Stimulated activated CD4-positive, alpha-beta T cell treated with anti-CD3 and anti-CD28 coated beads, Interleukin-2, amount 100 ng/mL, for 24 hours (primary cell): ENCODE data around the gene C2orf92.

ENCODE experiments used
- DNase-seq, 2 donors: peaks; one replicate each; pipeline ENCODE4 v3.0.0-alpha.2; 2020

Gene C2orf92

DNA sequence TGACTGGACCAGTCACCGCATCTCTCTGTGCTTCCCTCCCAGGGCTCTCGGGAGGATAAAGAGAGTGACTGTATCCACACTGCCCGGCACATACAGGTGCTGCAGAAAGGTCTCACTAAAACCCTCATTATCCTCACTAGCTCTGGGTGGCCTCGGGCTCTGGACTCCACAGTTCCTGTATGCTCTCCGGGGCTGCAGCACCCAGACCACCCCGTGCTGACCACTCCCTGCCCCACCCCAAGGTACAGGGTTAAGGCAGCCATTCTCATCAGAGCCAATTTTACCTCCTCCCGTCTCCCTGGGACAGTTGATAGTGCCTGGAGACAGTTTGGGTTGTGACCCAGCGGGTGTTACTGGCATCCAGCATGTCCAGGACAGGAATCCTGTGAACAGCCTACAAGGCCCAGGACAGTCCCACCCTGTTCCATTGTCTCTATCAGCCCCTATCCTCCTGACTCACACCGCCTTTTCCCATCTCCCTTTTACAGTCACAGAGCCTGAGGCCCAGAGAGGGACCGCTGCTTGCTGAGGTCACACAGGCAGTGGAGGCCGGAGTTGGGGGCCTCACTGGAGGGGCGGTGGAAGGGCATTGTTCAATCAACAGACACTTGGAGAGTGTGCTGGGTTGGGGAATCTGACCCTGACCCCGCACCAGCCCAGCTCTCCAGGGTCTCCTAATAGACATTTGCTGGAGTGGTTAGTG lies 45.6 kb downstream of the C2orf92 start:
- no peak for DNase-seq

DNA sequence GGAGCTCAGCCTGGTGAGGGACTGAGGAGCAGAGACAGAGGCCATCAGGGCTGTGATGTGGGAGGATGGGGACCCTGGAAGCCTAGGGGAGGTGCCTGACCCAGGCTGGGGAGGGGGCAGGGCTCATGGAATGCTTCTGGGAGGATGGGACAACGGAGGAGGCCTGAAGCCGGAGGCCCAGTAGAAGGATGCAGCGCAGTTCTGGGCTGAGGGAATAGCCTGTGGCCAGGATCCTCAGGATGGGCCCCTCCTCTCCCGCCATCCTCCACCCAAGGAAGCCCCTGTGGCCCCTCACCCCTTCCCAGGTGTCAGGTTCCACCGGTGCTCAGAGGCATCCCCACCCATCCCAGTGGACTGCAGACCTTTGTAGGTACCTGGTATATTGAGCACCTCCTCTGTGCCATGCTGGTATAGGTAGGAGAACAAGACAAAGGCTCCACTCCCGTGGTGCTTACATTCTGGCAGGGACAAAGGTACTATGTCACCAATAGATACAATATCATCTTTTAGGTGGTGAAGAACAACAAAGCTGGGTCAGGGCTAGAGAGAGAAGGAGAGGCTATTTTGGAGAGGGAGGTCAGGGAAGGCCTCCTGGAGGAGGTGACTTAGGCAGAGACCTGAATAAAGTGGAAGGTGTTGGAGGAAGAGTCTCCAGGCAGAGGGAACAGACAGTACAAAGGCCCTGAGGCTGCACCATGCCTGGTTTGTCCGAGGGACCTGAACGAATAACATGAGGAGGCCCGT lies 46.6 kb downstream of the C2orf92 start:
- no peak for DNase-seq

DNA sequence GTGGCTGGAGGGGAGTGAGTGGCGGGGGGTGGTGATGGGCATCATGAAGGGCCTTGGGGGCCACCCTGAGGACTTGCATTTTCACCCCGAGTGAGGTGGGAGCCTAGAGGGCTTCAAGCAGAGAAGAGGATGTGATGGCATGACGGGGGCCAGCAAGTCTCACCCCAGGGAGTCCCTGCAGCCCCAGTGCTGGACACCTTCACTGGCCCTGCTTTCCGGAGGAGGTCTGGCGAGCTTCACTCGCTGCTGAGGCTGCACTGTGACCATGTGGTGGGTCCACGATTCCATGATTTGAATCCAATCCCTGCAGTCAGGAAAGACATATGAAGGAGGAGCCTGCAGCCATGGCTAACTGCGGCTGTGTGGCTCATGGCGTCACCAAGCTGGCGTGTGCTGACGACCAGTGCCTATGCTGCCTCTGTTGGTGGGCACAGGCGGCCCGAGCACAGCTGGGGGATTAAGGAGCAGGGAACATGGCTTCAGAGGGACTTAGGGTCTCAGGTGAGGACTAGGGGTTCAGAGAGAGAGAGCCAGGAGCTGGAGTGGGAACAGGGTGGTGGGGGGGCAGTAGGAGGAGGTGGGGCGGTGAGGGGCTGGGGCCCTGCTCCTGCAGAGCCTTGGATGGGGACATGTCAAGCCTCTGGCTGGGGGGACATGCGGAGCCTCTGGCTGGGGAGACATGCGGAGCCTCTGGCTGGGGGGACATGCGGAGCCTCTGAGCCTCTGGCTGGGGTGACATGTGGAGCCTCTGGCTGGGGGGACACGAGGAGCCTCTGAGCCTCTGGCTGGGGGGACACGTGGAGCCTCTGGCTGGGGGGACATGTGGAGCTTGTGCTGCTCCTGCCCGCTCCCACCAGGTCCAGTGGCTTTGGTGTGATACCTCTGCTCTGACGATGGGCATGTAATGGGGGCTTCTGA lies 47.4 kb downstream of the C2orf92 start:
- DNase-seq: no peak

DNA sequence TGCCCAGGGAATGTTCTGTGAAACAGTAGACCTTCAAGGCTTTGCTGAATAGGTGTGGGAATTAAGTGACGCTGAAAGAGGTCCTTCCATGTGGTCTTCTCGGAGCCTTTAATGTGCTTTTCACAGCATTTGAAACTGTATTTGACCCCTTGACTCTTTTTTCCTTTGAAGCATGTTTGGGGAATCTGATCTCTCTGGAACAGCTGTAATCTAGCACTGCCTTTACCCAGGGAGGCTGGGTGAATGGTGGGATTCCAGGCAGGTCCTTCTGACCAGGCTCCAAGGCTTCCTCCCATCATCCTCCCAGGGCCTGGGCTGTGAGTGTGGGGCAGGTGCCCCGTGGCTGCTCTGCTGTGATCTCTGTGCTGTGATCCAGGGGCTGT lies 48.1 kb downstream of the C2orf92 start:
- no peak for DNase-seq

DNA sequence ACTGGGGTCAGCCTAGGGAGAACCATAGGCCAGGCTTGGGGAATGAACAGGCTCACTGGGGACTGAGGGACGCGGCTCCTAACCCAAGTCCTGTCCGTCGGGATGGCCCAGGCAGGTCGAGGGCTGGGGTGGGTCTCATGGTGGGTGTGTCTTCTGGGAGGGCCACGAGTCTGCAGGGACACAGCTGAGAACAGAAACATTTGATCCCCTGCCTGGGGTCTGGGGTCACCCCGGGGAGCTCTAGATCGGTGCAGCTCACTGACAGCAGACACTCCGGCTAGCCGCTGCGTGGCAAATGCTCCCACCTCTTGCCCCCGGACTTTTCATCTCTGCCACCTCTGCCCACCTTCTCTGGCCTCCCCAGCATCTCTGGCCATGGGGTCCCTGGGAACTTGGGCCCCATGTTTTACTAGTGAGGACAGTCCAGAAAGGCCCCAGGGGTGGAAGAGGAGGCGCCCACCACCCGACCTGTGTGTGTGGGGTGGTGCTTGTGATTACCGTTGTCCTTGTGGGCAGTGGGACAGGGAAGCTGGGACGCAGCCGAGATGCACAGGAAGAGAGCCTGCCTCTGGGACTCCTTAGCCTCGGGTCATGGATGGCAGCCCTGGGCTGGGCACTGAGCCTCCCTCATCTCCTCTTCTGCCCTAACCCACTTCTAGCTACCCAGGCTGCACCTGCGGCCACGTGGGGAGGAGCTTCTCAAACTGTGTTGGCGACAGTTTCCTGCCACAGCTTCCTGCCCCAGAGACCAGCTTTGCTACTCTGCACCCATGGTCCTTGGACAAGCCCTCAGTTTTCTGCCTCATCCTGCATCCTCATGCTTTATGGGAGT lies 48.8 kb downstream of the C2orf92 start:
- DNase-seq: peak; percentile 69 to 75

DNA sequence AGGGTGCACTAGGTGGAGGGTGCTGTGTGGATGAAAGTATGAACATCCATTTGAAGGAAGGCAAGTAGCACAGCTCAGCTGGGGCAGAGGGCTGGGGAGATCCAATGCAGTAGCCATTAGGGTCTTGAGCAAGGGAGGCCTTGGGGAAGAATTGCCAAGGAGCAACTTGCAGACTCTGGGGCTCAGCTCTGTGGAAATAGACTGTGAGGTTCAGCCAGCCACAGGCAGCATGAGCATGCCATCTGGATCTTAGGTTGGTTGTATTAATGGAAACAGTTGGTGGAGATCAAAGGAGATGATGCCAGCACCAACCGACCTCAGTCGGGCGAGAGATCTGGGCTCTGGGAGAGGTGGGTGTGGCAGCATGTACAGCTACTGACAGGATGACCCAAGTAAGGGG lies 49.4 kb downstream of the C2orf92 start:
- no peak for DNase-seq

DNA sequence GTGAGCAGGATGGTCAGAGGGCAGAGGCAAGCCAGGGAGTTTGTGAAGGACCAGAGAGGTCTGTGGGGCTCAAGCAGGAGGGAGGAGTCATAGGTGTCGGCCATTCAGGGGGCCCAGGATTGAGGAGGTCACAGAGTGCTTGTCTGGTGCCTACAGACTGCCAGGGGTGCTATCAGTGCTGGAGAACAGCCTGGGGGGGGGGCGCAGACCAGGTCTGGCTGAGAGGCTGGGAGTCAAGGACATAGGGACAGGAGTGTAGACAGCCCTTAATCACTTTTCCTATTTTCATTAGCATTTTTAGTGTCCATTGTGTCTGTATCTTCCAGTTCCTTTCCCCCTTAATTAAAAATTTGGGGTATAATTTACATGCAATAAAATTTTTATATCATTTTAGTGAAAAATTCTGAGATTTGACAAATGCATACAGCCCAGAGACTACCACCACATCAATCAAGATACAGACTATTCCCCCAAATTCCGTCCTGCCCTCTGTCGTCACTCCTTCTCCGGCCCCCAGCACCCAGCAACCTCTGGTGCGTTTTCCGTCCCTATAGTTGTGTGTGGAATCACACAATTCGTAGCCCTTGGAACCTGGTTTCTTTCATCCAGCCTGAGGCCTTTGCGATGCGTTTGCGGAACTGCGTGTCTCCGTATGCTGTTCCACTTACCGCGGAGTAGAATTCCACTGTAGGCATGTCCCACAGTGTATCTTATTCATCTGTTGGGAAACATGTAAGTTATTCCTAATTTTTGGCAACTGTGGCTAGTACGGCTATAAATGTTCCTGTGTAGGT lies 50.0 kb downstream of the C2orf92 start:
- no peak for DNase-seq

DNA sequence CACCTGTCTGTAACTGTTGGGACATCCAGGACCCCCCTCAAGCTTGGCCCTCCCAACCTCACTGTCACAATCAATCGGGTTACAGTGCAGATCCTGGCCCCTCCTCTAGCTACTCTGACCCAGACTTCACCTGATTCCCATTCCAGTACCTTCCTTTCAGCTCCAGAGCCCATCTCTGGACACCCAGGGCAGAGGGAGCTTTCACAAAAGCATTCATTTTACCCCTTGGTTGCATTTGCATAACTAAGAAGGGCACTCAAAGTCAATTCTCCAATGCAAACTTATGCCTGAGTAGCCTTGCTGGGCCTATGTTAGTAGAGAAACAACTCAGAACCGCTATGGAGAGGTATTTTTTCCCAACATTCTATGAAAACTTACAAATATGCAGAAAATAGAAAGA lies 51.2 kb downstream of the C2orf92 start:
- no peak for DNase-seq

DNA sequence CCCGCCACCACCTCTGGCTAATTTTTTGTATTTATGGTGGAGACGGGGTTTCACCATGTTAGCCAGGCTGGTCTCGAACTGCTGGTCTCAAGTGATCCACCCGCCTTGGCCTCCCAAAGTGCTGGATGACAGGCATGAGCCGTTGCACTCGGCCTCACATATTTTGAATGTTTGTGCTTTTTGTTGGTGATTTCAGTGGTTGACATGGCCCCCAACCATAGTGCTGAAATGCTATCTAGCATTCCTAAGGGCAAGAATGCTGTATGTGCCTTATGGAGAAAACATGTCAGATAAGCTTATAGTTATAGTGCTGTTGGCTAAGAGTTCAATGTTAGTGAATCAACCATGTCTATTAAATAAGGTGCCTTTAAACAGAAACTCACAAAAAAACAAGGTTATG lies 52.7 kb downstream of the C2orf92 start:
- no peak for DNase-seq

DNA sequence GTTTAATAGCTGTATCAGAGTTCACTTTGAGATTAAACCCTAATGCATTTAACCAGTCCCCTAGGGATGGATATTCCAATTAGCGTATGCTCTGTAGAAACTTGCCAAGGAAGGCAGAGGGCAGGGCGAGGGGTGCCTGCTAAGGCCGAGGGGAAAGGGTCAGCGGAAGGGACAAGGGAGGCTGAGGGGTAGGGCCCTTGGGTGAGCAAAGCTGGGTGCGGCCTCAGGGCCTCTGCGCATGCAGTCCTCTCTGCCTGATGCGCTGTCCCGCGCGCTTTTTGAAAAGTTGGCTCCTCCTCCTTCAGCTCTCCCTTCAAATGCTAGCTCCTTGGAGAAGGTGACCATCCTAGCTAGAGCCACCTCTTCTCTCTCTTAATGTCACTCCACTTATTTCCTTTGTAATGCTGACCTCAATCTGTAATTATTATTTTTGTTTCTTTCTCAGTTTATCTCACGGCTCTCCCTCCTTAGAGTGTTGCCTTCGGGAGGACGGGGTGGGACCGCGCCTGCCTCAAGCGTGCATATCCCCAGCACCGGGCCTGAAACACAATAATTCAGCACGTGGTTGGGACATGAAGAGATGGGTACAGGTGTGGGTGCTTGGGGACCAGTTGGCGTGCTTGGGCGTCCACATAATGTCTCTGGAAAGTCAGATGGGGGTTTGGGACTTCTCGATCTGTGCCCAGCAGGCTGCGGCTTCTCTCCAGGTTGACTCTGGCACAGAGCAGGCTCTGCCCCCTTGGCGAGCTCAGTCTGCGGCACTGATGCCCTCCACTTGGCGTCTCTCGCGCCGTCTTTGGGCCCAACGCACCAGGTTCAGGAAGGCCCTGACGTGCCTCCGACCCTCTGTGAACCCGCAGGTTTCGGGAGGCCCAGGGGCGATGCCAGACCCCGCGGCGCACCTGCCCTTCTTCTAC lies 53.9 kb downstream of the C2orf92 start:
- DNase-seq: no peak

DNA sequence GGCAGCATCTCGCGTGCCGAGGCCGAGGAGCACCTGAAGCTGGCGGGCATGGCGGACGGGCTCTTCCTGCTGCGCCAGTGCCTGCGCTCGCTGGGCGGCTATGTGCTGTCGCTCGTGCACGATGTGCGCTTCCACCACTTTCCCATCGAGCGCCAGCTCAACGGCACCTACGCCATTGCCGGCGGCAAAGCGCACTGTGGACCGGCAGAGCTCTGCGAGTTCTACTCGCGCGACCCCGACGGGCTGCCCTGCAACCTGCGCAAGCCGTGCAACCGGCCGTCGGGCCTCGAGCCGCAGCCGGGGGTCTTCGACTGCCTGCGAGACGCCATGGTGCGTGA lies 54.5 kb downstream of the C2orf92 start:
- no peak for DNase-seq

DNA sequence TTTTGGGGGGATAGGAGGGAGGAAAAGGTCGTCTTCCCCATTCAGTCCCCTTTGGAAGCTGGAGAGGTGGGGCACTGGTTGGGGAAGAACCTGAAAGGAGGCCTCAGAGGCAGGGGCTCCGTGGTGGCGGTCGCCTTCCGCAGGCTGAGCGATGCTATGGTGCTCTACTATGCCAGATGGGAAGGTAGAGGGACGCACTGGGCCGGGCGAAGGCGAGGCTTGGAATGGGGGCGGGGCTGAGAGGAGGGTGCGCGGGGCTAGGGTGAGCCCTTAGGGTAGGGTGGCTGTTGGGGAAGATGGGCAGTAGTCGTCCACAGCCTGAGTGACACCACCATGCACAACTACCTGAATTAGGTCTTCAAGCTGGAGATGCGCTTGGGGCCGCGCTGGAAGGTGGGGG lies 55.0 kb downstream of the C2orf92 start:
- no peak for DNase-seq

DNA sequence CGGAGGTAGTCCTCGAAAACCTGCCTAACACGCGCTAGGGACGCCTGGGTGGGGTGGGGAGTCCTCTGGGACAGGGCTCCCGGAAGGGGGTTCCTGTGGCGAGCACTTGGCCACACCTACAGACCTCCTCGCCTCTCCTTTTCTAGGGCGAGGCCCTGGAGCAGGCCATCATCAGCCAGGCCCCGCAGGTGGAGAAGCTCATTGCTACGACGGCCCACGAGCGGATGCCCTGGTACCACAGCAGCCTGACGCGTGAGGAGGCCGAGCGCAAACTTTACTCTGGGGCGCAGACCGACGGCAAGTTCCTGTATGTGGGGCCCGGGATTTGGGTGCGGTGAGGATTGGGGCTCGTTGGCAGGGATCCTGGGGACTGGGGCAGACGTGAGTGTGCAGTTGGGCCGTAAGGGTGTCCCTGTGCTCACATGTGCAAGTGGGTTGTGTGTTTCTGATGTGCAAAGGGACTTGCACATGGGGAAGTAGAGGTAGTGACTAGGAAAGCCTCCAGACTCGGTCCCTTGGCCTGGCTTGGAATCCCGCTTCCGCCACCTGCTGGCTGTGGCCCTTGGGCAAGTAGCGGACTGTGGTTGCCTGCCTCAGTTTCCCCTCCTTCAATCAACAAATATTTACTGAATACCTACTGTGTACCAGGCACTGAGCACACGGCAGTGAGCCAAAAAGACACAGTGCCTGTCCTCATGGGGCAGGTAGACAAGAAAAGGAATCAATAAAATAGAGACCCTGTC lies 55.6 kb downstream of the C2orf92 start:
- no peak for DNase-seq

DNA sequence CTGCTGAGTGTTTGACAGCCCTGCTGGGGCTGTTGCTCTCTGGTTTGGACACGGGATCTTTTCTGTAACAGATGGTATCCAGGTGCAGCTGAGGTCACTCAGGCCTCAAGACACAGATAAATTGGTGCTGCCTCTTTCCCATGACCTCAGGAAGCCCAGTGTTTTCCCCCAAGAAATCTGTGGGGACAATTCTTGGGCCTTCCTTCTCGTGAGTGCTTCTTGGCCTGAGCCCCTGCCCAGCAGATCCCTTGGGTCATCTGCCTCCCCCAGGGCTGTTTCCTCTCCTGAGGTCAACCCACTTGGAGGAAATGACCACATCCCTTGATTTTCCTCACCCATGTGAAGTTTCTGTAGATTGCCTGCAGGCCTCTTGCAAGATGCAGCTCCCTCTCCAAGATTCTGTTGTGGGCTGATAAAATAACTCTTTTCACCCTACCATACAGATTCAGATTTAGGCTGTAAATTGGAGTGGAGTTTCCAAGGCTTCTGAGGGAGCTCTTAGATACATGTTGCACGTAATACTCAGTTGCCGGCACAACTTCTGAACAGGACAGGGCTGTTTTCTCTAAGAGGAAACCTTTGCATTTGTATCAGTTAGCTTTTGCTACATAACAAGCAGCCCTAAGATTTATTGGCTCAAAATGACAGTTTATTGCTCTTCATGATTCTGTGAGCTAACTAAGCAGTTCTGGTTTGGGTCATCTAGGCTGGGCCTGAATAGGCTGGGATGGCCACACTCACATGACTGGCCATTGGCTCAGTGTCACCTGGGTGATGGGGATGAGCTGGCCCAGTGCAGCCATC lies 57.0 kb downstream of the C2orf92 start:
- no peak for DNase-seq

DNA sequence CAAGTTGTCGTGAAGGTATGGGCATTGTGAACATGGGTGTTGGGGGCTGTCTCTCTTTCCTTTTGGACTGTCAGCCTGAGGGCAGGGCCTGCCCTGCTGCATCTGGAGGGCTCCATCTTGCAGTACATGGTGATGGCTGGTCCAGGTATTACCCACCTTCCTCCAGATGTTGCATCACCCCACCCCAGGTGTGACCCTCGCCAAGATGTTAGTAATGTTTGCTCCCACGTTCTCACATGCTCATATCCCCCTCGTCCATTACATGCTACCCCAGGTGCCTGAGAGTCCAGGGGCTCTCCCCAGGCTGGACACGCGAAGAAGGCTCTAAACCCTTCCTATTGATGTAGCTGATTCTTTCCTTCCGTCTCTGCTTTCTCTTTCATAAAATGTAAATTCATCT lies 57.8 kb downstream of the C2orf92 start:
- DNase-seq: no peak

DNA sequence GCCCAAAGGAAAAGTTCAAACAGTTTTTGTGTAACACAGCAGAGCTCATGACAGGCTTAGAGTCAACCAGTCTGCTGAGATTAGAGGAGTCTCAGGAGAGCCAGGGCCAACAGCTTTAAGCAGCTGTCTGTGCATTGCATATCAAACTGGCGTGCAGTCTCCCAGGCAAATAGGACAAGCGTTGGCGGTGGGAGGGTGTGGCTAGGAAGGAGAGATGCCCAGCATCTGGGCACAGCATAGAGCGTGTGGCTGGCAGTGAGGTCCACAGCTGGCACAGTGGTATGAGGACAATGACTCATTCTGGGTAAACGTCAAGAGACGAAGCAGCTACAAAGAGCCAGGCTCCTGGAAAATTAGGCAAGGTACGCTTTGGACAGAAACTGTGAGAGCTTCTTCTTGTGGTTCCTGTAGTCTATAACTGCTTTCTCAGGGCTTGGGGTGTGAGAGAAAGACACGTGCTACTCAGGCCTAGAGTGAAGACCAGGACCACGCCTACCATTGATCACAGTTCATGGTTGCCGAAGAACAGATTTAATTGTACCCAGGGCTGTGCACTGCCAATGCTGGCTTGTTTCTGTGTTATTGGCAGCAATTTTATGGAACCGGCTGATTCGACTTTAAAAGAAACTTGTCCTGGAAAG lies 58.7 kb downstream of the C2orf92 start:
- DNase-seq: no peak

DNA sequence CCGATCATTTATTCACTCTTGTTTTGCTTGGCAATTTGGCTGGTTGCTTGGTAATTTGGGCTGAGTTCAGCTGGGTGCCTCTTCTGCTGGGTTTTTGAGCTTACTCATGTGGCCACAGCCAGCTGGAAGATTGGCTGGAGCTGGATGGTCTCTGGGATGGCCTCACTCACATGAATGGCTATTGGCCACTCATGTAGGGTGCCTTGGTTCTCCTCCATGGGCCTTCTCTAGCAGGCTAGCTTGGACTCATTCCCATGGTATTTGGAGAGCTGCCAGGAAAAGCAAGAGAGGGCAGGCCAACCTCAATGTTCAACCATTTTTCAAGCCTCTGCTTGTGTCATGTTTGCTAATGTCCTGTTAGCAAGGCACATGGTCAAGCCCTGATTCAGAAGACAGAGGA lies 60.7 kb downstream of the C2orf92 start:
- DNase-seq: no peak

DNA sequence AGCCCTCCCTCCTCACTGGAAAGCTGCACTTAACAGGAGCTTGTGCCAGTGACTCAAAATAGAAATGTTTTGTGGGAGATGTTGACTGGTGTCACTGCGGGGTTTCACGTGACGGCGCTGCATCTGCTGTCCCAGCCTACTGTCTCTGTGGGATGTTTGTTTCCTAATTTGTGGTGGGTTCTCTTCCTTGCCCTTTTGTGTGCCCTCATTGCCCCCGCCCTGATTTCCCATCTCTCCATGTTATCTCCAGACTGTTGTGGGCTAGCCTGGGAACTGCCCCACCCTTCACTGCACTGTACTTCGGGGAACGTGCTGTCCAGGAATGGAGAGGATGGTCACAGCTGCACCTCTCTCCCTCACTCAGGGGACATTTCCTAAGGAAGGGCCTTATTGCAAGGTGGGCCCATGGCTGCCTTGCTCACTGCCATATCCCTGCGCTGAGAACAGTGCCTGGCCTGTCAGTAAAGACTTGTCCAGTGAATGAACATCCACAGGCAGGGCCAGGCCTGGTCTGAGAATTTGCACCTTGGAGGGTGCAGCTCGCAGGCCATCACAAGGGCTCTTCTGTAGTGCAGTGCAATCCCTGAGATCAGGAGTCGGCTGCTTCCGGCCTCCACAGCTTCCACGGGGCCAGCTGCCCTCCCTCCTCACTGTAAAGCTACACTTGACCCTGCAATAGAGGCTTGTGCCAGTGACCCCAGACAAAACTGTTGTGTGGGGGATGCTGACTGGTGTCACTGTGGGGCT lies 61.9 kb downstream of the C2orf92 start:
- no peak for DNase-seq
